AG04450 (cell line): ENCODE data around the gene NKX3-2. TPM values are rescaled to one million over a fixed set of nuclear protein-coding genes. Genes with fewer than 3 reads are reported as not detected.

Experiments
- CTCF ChIA-PET: fragments of 300-600, 350-600 bp; formaldehyde crosslinking; extraction: SDS; loops from one replicate; lab custom pipeline; 2022; ENCODE audit warnings: antibody characterized with exemption, inconsistent platforms; lab: Charles Lee
- POLR2A ChIA-PET: fragments of 350-600 bp; formaldehyde crosslinking; extraction: SDS; loops from one replicate; lab custom pipeline; 2021; ENCODE audit warnings: antibody characterized with exemption, inconsistent platforms; lab: Yijun Ruan, JAX
- DNase-seq: peaks from one replicate; pipeline ENCODE4 v3.0.0-alpha.2; 2011; ENCODE audit warnings: low read depth, low spot score
- H3K27ac ChIP-seq: one replicate; pipeline ENCODE4 v1.5.1; 2012; ENCODE audit warnings: low read depth, low read length, control low read depth
- H3K27me3 ChIP-seq: one replicate; pipeline ENCODE4 v1.6.0; 2012; ENCODE audit warnings: low read length; ENCODE audit not compliant: control insufficient read depth, insufficient read depth
- H3K4me3 ChIP-seq: 2 replicates; pipeline ENCODE4 v1.5.1; 2011; ENCODE audit warnings: mild to moderate bottlenecking, low read depth, low read length, control low read depth
- H3K9me3 ChIP-seq: 2 replicates; pipeline ENCODE4 v1.5.1; 2012; ENCODE audit warnings: low read length; ENCODE audit not compliant: control insufficient read depth, insufficient read depth
- CTCF ChIP-seq: IDR thresholded peaks from 2 replicates; pipeline ENCODE4 v1.5.1; 2011; ENCODE audit warnings: low read depth, low read length, control low read depth, inconsistent platforms
- polyA plus RNA-seq: library from polyadenylated mRNA; depleted of rRNA; stranded (reverse); fragments of >200 nt; gene quantifications from 2 replicates; pipeline ENCODE4 v1.2.3, GENCODE V29; 2011

The NKX3-2 gene
- polyA plus RNA-seq, 1 experiment = not detected

GRCh38 chr4:13580036-13580435 lies 35.7 kb upstream of the NKX3-2 start:
- no peak for DNase-seq

GRCh38 chr4:13577660-13578059 lies 33.4 kb upstream of the NKX3-2 start:
- H3K4me3 ChIP-seq = no peak overlapping the region
- ChIA-PET POLR2A (no interaction called here), CTCF (no interaction called here)
- no peak overlapping the region for H3K27ac ChIP-seq
- no peak for TF ChIP-seq CTCF
- DNase-seq = no peak
- no peaks in the 10 kb centered on the region for H3K27me3 ChIP-seq
- H3K9me3 ChIP-seq = no peaks in the 10 kb centered on the region

More at GRCh38 chr4:13580036-13580435, 35.7 kb upstream of the NKX3-2 start:
- Histone ChIP-seq H3K27me3 (no peaks in the 10 kb centered on the region), H3K4me3 (no peak overlapping the region), H3K27ac (no peak overlapping the region), H3K9me3 (no peaks in the 10 kb centered on the region)
- POLR2A ChIA-PET = no interaction called here
- TF ChIP-seq CTCF = no peak
- CTCF ChIA-PET = interaction anchor here (0.5 kb wide), 1 partner anchor 851 kb away, joined by 4 read pairs; no protein-coding TSS in a partner anchor

GRCh38 chr4:13570916-13571315 lies 26.6 kb upstream of the NKX3-2 start:
- no peak for TF ChIP-seq CTCF
- CTCF ChIA-PET = interaction anchor here (1.0 kb wide), 1 partner anchor 718 kb away, joined by 3 read pairs; no protein-coding TSS in a partner anchor
- Histone ChIP-seq H3K27me3 (no peaks in the 10 kb centered on the region), H3K9me3 (no peaks in the 10 kb centered on the region), H3K4me3 (no peak overlapping the region), H3K27ac (no peak overlapping the region)
- no peak for DNase-seq
- POLR2A ChIA-PET = no interaction called here

GRCh38 chr4:13567125-13567524 lies 22.8 kb upstream of the NKX3-2 start:
- H3K27me3 ChIP-seq = no peaks in the 10 kb centered on the region
- H3K4me3 ChIP-seq = no peak overlapping the region
- POLR2A ChIA-PET = no interaction called here
- DNase-seq = no peak
- CTCF ChIA-PET = no interaction called here
- H3K27ac ChIP-seq = no peak overlapping the region
- H3K9me3 ChIP-seq = no peaks in the 10 kb centered on the region
- no peak for TF ChIP-seq CTCF

- TF ChIP-seq CTCF = no peak
- CTCF ChIA-PET = no interaction called here
- no peaks in the 10 kb centered on the region for H3K9me3 ChIP-seq
Measured at GRCh38 chr4:13562876-13563275, 18.6 kb upstream of the NKX3-2 start.

More at GRCh38 chr4:13562876-13563275, 18.6 kb upstream of the NKX3-2 start:
- no peak overlapping the region for H3K4me3 ChIP-seq
- H3K27ac ChIP-seq = no peak overlapping the region
- H3K27me3 ChIP-seq = no peaks in the 10 kb centered on the region
- POLR2A ChIA-PET = interaction anchor here (0.6 kb wide), 1 partner anchor 10 kb away, joined by 3 read pairs; no protein-coding TSS in a partner anchor
- DNase-seq = no peak
